Inflammatory macrophage treated with lipopolysaccharide for 1 hour (primary cell): ENCODE results near the gene LMF2.
"Not testable (repeated sequence)": the region's sequence is repeated elsewhere in the genome, so short reads cannot be mapped to it uniquely, and the experiment has no call there.

Source experiments
- DNase-seq, 2 donors: peaks; one replicate each; pipeline ENCODE4 v3.0.0-alpha.2; 2020 to 2022

Gene LMF2

DNA sequence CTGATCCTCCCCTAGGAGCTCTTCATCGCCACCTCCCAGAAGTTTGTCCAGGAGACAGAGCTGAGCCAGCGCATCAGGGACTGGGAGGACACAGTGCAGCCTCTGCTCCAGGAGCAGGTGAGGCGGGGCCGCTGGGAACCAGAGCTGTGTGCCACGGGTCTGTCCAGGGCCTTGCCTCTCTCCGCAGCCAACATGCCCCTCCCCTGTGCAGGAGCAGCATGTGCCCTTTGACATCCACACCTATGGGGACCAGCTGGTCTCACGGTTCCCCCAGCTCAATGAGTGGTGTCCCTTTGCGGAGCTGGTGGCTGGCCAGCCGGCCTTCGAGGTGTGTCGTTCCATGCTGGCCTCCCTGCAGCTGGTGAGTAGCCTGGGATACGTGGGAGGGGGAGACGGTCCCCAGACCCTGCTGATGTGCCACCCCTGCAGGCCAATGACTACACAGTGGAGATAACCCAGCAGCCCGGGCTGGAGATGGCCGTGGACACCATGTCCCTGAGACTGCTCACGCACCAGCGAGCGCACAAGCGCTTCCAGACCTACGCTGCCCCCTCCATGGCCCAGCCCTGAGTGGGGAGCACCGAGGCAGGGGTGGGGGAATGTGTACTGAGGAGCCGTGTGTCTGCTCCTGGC lies 15.4 kb upstream of the LMF2 start:
- DNase-seq: no peak

- no peak for DNase-seq
Measured at GRCh38 chr22:50522208-50522805, 14.8 kb upstream of the LMF2 start.

DNA sequence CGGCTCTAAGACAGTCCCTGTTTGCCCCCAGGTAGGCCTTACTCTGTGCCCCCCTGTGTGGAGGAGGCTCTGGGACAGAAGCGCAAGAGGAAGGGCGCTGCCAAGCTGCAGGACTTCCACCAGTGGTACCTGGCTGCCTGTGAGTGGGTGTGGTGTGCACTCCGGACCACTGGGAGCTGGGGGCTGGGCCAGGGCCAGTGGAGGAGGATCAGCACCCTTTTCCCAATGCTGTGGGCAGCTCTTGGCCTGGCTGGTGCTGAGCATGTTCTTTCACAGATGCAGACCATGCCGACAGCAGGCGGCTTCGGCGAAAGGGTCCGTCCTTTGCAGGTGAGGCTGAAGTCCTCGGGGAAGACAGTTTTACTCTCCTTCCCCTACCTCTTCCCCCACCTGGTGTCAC lies 14.2 kb upstream of the LMF2 start:
- DNase-seq: no peak

- DNase-seq: no peak
Measured at GRCh38 chr22:50520826-50521453, 13.4 kb upstream of the LMF2 start.

DNA sequence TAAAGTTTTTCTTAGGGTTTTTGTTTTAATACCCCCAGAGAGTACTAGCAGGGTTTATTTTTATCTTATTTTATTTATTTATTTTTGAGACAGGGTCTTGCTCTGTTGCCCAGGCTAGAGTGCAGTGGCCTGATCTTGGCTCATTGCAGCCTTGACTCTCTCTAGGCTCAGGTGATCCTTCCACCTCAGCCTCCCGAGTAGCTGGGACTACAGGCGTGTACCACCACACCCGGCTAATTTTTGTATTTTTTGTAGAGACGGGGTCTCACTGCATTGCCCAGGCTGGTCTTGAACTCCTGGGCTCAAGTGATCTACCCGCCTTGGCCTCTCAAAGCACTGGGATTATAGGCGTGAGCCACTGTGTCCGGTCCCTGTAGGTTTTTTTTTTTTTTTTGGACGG lies 12.7 kb upstream of the LMF2 start:
- DNase-seq: not testable (repeated sequence)

DNA sequence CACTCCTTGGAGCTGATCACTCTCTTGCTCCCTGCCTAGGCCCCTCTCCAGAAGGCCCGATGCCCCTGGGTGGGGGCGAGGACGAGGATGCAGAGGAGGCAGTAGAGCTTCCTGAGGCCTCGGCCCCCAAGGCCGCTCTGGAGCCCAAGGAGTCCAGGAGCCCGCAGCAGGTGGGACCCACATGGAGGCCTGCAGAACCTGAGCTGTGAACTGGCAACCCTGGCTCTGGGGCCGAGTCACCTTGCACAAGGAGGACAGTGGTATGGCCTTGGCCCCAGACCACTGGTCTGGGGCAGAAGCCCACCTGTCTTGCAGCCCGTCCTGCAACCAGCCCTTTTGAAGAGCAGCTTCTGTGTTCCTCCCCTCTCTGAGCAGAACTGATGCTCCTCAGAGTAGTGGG lies 11.6 kb upstream of the LMF2 start:
- DNase-seq: no peak

- DNase-seq: no peak
Measured at GRCh38 chr22:50518606-50519005, 11.1 kb upstream of the LMF2 start.

DNA sequence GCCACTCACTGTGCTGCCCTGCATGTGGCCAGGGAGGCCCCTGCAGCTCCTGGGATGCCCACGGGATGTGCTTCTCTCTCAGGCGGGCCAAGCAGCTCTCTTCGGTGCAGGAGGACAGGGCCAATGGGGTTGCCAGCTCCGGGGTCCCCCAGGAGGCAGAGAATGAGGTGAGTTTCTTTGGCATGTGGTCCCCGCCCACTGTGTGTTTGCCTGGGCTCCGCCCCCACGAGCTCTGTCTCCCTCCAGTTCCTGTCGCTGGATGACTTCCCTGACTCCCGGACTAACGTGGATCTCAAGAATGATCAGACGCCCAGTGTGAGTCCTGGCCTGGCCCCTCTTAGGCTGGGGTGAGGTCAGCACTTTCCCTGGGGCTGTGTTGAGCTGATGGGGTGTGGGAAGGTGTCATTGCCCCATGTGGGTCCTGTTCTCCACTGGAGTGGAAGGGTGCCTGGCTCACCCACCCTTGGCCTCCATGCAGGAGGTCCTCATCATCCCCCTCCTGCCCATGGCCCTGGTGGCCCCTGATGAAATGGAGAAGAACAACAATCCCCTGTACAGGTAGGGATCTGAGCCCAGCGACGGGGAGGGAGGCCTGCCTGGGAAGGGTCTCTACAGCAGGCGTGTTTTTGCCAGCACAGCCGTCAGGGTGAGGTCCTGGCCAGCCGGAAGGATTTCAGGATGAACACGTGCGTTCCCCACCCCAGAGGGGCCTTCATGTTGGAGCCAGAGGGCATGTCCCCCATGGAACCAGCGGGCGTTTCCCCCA lies 10.2 kb upstream of the LMF2 start:
- DNase-seq: no peak

DNA sequence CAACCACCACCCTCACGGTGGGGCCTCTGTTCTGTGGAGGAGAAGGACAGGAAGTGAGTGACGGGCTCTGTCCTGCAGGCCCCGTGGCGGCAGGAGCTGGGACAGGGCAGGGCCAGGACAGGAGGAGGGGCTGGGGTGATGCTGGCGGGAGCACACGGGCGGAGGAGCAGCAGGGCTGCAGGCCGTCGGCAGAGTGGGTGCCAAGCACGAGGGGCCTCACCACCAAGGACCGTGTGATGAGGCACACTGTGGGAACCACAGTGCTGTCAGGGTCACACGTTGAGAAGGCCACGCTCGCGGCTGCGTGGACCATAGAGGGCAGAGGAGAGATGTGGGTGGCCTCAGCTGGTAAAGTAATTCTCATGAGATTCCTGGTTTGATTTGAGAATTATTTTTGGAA lies 9.4 kb upstream of the LMF2 start:
- DNase-seq: no peak

DNA sequence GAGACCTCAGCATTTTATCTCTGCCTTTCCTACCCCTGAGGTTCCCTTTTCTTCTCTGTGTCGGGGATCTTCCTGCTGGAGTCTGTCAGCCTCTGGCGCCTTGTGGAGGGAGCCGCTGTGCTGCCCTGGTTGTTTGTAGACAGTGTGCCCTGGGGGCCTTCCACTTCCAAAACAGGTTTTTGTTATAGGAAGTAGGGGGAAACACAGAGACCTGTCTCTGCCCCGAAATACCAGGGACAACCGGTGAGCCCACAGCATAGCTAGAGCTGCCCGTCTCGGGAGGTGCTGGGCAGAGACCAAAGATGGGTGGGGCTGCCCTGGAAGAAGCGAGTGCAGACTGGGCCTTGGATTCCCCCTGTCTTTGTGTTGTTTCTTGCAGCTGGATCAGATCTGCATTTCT lies 8.6 kb upstream of the LMF2 start:
- no peak for DNase-seq

DNA sequence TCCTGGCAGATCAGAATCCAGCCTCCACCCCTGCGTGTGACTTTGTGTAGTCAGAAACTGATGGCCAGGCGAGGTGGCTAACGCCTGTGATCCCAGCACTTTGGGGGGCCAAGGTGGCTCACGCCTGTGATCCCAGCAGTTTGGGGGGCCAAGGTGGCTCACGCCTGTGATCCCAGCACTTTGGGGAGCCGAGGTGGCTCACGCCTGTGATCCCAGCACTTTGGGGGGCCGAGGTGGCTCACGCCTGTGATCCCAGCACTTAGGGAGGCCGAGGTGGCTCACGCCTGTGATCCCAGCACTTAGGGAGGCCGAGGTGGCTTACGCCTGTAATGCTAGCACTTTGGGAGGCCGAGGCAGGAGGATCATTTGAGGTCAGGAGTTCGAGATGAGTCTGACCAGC lies 5.7 kb upstream of the LMF2 start:
- no peak for DNase-seq

GRCh38 chr22:50508897-50509296 lies 1.4 kb upstream of the LMF2 start:
- DNase-seq: no peak

DNA sequence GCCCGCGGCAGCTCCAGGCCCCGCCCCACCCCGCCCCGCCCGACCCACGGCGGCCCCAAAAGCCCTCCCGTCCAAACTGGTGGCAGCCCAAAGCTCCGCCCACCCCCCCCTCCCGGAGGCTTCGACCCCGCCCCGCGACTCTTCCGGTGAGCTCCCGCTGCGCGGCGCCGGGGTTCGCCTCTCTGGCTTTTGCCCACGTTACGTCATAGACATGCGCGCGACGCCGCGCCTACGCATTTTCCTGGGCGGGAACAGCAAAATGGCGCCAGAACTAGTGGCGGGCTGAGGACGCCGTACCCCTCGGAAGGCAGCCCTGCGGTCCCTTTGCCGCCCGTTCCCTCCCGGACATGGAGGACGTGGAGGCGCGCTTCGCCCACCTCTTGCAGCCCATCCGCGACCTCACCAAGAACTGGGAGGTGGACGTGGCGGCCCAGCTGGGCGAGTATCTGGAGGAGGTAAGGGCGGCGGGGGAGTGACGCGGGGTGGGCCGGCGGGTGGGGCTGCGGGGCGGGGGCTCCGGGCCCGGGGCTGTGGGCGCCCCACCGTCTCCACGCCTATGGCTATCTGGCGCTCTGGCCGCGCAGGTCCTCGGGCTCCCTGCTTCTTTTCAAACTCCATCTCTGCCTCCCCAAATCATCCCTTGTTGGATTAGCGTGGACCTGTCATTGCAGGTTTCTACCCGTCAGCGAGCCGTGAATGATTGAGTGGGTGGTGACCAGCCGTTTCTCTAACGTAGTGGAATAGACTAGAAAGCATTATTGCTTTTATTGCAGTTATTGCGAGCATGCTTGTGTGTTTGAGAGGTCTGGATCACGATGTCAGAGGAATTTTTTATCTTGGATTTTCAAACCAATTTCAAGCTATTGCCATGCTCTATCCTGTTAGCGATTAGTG lies 736 bp upstream of the LMF2 start, which contains the start of gene NCAPH2:
Gene NCAPH2 (plus strand): TSS at position 234 of the 894 bp plus-strand sequence. CDS start 114 bp downstream, at position 348.
- peak; percentile 96 to 99 for DNase-seq

GRCh38 chr22:50506611-50507420 lies 686 bp downstream of the LMF2 start:
- DNase-seq: no peak

GRCh38 chr22:50505776-50506610 lies 1.5 kb downstream of the LMF2 start:
- DNase-seq: no peak

DNA sequence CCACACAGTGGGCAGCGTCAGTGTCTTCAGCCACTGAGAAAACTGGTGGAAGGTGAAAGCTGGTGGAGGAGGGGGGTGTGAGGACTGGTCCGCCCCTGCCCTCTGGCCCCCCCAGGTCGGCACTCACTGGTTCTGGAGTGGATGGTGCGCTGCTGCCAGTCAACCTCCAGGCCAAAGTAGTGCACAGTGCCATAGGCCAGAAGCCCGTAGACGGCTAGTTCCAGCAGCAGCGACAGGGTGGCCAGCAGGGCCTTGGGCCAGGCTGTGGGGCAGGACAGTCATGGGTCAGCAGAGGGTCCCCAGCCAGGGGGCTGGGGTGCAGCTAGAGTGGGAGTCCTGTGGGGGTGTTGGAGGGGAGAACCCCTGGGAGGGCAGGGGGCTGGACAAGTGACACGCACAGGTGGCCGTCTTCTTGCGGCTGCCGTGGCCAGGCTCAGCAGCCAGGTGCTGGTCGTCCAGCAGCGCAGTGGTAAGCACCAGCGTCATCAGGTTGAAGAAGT lies 2.2 kb downstream of the LMF2 start:
- DNase-seq: no peak

DNA sequence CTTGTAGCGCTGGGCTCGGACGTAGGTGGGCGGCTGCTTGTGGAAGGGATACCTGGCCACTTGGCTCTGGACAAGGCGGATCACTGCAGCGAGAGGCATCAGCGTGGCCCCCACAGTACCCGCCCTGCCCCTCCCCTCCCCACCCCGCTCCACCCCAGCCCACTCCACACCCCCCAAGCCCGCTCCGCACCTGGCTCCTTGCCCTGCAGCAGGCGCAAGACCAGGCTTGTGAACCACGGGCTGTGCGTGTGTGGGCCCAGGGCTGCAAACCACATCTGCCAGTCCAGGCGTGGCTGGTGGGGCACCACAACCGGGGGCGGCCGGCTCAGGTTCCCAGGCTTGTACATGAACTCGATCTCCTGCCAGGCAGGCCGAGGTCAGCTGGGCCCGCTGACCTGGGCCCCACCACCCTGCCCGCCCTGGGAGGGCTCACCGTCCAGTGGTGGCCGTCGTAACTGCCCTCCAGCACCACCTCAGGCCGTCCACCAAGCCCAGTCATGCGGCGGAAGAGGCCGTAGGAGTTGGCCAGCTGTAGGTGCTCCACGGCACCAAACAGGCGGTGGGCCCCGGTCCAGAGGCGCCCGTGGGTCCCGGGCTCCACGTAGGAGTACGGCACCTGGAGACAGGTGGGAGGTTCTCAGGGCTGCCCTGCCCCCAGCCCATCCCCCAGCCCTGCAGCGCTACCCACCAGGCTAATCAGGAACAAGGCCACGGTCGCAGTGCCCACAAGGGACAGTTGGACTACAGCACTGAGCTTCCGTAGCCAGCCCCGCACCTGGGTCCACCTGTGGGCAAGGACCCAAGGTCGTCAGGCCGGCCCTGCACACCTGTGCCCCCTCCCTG lies 2.9 kb downstream of the LMF2 start:
- DNase-seq: no peak

DNA sequence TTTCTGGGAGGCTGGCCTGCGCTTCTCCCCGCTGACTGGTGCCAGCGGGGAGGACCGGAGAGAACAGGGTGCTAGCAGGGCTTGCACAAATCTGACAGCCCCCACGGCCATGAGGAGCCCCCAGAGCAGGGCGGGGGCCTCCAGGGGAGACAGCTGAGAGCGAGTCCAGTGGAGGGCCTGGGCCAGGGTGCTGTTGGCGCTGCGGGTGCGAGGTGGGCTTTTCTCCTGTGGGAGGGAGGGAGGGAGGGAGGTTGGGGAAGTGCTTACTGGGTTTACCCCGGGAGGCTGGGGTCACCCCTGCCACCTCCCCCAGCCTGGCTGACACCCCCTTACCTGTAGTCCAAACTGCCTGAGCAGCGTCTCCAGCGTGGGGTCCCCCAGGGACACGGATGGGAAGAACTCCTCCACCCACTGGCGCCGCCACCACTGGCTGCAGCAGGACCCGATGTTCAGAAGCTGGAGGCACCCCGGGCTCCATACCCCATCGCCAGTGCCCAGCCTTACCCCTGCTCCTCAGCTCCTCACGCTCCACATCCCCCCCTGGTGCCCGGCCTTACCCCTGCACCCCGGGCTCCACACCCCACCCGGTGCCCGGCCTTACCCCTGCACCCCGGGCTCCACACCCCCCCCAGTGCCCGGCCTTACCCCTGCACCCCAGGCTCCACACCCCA lies 3.9 kb downstream of the LMF2 start:
- no peak for DNase-seq
